H1 (cell line): Measurements from ENCODE around the gene TAF6. TPM values are rescaled to one million over a fixed set of nuclear protein-coding genes. Genes with fewer than 3 reads are reported as not detected.

Experiments
- BRCA1 ChIP-seq: IDR thresholded peaks from 2 replicates; pipeline ENCODE4 v1.6.1; 2012; ENCODE audit warnings: low read depth, low read length, improper control_type of control experiment
- FOSL1 ChIP-seq: IDR thresholded peaks from 2 replicates; pipeline ENCODE4 v1.6.1; 2011; ENCODE audit warnings: mild to moderate bottlenecking, low read depth, low read length, moderate library complexity; ENCODE audit not compliant: insufficient read depth
- HDAC6 ChIP-seq: IDR thresholded peaks from one replicate; pipeline ENCODE4 v1.7.1; 2012; ENCODE audit warnings: low read depth, mild to moderate bottlenecking, inconsistent platforms, low read length, moderate library complexity
- JUN ChIP-seq: IDR thresholded peaks from 2 replicates; pipeline ENCODE4 v1.6.1; 2011; ENCODE audit warnings: low read depth, mild to moderate bottlenecking, improper control_type of control experiment, low read length
- SIN3A ChIP-seq, 2 experiments: IDR thresholded peaks in 1 of 2; conservative IDR thresholded peaks in 1 of 2; 2 replicates each; pipeline ENCODE4 v1.6.1; 2011 to 2012; ENCODE audit warnings: low read length in 2 of 2, improper control_type of control experiment in 1 of 2, low read depth in 1 of 2, mild to moderate bottlenecking in 1 of 2
- SP1 ChIP-seq: IDR thresholded peaks from 2 replicates; pipeline ENCODE4 v1.6.1; 2011; ENCODE audit warnings: low read depth, low read length
- SUZ12 ChIP-seq: fragments of 200-600 bp; sonication (generic); IDR thresholded peaks from 2 replicates; pipeline ENCODE4 v1.6.1; 2012; ENCODE audit warnings: mild to moderate bottlenecking, inconsistent platforms, low read length, moderate library complexity, mixed read lengths
- TAF7 ChIP-seq: optimal IDR thresholded peaks from 2 replicates; pipeline ENCODE3; 2011; ENCODE audit warnings: low read depth, mild to moderate bottlenecking, inconsistent platforms, low read length, moderate library complexity, borderline replicate concordance
- TBP ChIP-seq: IDR thresholded peaks from 2 replicates; pipeline ENCODE4 v1.6.1; 2011; ENCODE audit warnings: low read depth, low read length, improper control_type of control experiment
- polyA plus RNA-seq, 7 experiments: library from polyadenylated mRNA; depleted of rRNA in 3 of 7; stranded (reverse) in 5 of 7; unstranded in 2 of 7; fragments of >200 nt in 5 of 7; fragments of 200-250 nt in 2 of 7; gene quantifications; 1 replicate in 5 of 7; 2 replicates in 1 of 7; 4 replicates in 1 of 7; pipeline versions ENCODE4 v1.2.1 to v1.2.3, GENCODE V29; 2011 to 2013; ENCODE audit warnings: missing spikeins in 2 of 7, mixed read lengths in 2 of 7
- total RNA-seq: library from RNA; stranded (reverse); fragmentation: NEBNext Ultra II Directional; extraction: Animal tissue kit (Norgen Biotek cat#: 25700); gene quantifications from 2 replicates; pipeline ENCODE4 v1.2.1, GENCODE V29; 2021
- TF ChIP-seq, protein P1 (sequence below): fragments of 300-600 bp; sonication (generic); IDR thresholded peaks from 2 replicates; pipeline ENCODE4 v1.7.1; 2012; ENCODE audit warnings: low read length, moderate library complexity, mild to moderate bottlenecking, inconsistent platforms; ENCODE audit not compliant: insufficient replicate concordance
- TF ChIP-seq, protein P2 (sequence below): IDR thresholded peaks from 2 replicates; pipeline ENCODE4 v1.6.1; 2011; ENCODE audit warnings: low read depth, mild to moderate bottlenecking, low read length; ENCODE audit not compliant: insufficient read depth

TAF6 gene
- total and polyA plus RNA-seq, 2 of the 8 experiments (the other 6 are each of a cell fraction or from before 2014, with no cell fraction given) = 66.7 to 101 TPM

DNA sequence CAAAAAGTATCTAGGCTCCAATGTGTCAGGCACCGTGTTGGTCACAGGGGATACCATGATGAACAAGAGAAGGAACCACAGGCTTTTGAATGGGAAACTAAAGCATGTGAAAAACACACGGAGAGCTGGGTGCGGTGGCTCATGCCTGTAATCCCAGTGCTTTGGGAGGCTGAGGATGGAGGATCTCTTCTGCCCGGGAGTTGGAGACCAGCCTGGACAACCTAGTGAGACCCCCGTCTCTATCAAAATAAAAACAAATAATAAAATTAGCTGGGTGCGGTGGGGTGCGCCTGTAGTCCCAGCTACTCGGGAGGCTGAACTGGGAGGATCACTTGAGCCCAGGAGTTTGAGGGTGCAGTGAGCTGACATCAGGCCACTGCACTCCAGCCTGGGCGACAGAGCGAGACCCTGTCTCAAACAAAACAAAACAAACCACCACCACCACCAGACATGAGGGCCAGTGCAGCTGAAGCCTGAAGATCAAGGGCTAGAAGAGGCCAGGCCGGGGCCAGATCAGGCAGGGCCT lies 31.0 kb downstream of the TAF6 start (continued):
- TF ChIP-seq, protein P1, sequence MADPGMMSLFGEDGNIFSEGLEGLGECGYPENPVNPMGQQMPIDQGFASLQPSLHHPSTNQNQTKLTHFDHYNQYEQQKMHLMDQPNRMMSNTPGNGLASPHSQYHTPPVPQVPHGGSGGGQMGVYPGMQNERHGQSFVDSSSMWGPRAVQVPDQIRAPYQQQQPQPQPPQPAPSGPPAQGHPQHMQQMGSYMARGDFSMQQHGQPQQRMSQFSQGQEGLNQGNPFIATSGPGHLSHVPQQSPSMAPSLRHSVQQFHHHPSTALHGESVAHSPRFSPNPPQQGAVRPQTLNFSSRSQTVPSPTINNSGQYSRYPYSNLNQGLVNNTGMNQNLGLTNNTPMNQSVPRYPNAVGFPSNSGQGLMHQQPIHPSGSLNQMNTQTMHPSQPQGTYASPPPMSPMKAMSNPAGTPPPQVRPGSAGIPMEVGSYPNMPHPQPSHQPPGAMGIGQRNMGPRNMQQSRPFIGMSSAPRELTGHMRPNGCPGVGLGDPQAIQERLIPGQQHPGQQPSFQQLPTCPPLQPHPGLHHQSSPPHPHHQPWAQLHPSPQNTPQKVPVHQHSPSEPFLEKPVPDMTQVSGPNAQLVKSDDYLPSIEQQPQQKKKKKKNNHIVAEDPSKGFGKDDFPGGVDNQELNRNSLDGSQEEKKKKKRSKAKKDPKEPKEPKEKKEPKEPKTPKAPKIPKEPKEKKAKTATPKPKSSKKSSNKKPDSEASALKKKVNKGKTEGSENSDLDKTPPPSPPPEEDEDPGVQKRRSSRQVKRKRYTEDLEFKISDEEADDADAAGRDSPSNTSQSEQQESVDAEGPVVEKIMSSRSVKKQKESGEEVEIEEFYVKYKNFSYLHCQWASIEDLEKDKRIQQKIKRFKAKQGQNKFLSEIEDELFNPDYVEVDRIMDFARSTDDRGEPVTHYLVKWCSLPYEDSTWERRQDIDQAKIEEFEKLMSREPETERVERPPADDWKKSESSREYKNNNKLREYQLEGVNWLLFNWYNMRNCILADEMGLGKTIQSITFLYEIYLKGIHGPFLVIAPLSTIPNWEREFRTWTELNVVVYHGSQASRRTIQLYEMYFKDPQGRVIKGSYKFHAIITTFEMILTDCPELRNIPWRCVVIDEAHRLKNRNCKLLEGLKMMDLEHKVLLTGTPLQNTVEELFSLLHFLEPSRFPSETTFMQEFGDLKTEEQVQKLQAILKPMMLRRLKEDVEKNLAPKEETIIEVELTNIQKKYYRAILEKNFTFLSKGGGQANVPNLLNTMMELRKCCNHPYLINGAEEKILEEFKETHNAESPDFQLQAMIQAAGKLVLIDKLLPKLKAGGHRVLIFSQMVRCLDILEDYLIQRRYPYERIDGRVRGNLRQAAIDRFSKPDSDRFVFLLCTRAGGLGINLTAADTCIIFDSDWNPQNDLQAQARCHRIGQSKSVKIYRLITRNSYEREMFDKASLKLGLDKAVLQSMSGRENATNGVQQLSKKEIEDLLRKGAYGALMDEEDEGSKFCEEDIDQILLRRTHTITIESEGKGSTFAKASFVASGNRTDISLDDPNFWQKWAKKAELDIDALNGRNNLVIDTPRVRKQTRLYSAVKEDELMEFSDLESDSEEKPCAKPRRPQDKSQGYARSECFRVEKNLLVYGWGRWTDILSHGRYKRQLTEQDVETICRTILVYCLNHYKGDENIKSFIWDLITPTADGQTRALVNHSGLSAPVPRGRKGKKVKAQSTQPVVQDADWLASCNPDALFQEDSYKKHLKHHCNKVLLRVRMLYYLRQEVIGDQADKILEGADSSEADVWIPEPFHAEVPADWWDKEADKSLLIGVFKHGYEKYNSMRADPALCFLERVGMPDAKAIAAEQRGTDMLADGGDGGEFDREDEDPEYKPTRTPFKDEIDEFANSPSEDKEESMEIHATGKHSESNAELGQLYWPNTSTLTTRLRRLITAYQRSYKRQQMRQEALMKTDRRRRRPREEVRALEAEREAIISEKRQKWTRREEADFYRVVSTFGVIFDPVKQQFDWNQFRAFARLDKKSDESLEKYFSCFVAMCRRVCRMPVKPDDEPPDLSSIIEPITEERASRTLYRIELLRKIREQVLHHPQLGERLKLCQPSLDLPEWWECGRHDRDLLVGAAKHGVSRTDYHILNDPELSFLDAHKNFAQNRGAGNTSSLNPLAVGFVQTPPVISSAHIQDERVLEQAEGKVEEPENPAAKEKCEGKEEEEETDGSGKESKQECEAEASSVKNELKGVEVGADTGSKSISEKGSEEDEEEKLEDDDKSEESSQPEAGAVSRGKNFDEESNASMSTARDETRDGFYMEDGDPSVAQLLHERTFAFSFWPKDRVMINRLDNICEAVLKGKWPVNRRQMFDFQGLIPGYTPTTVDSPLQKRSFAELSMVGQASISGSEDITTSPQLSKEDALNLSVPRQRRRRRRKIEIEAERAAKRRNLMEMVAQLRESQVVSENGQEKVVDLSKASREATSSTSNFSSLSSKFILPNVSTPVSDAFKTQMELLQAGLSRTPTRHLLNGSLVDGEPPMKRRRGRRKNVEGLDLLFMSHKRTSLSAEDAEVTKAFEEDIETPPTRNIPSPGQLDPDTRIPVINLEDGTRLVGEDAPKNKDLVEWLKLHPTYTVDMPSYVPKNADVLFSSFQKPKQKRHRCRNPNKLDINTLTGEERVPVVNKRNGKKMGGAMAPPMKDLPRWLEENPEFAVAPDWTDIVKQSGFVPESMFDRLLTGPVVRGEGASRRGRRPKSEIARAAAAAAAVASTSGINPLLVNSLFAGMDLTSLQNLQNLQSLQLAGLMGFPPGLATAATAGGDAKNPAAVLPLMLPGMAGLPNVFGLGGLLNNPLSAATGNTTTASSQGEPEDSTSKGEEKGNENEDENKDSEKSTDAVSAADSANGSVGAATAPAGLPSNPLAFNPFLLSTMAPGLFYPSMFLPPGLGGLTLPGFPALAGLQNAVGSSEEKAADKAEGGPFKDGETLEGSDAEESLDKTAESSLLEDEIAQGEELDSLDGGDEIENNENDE = no peak
- no peak for TF ChIP-seq BRCA1
- TF ChIP-seq SIN3A (conservative IDR thresholded peaks at IDR 0.05 in 1 of 2, IDR thresholded peaks at IDR 0.05 in 1 of 2; ENCODE audit: low read depth in 1 of 2, low read length in 2 of 2) = no peak
- no peak for TF ChIP-seq TAF7
- TF ChIP-seq FOSL1 = no peak
- no peak for TF ChIP-seq TBP
- no peak for TF ChIP-seq JUN
- no peak for TF ChIP-seq HDAC6
- TF ChIP-seq SUZ12 = no peak
- TF ChIP-seq, protein P2, sequence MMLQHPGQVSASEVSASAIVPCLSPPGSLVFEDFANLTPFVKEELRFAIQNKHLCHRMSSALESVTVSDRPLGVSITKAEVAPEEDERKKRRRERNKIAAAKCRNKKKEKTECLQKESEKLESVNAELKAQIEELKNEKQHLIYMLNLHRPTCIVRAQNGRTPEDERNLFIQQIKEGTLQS = no peak
- no peak for TF ChIP-seq SP1
